Measurements from ENCODE around the gene IMMP1L.
A peak's percentile ranks its signal among the peaks of the same experiment; 100 is the strongest.

Gene IMMP1L

GRCh38 chr11:31464436-31464835 is 45.0 kb downstream of the IMMP1L start:
- no peak for DNase-seq

GRCh38 chr11:31455177-31455576 is 54.2 kb downstream of the IMMP1L start:
- no peak for DNase-seq

- no peak for DNase-seq
These were observed 58.6 kb downstream of the IMMP1L start for GRCh38 chr11:31450841-31451240.

GRCh38 chr11:31449040-31449439 is 60.4 kb downstream of the IMMP1L start:
- no peak for DNase-seq

- DNase-seq = no peak
These were observed 63.8 kb downstream of the IMMP1L start for GRCh38 chr11:31445621-31446020.

- no peak for DNase-seq
These were observed 65.6 kb downstream of the IMMP1L start for GRCh38 chr11:31443802-31444201.

- peak; percentile 88 for DNase-seq
These were observed 67.3 kb downstream of the IMMP1L start for GRCh38 chr11:31442086-31442485.

- DNase-seq = no peak
These were observed 68.1 kb downstream of the IMMP1L start for GRCh38 chr11:31441296-31441695.

GRCh38 chr11:31437742-31438435 is 71.5 kb downstream of the IMMP1L start:
- DNase-seq = no peak

- no peak for DNase-seq
These were observed 75.6 kb downstream of the IMMP1L start for GRCh38 chr11:31433851-31434250.

GRCh38 chr11:31424652-31425051 is 84.8 kb downstream of the IMMP1L start:
- DNase-seq = no peak

- DNase-seq = no peak
These were observed 86.7 kb downstream of the IMMP1L start for GRCh38 chr11:31422703-31423102.

GRCh38 chr11:31421820-31422219 is 87.6 kb downstream of the IMMP1L start:
- DNase-seq = no peak

GRCh38 chr11:31419669-31420068 is 89.8 kb downstream of the IMMP1L start:
- no peak for DNase-seq

GRCh38 chr11:31419138-31419537 is 90.3 kb downstream of the IMMP1L start:
- DNase-seq = no peak

GRCh38 chr11:31417816-31418215 is 91.6 kb downstream of the IMMP1L start:
- no peak for DNase-seq

- no peak for DNase-seq
These were observed 92.1 kb downstream of the IMMP1L start for GRCh38 chr11:31417357-31417756.

- no peak for DNase-seq
These were observed 94.0 kb downstream of the IMMP1L start for GRCh38 chr11:31415435-31415834.

- no peak for DNase-seq
These were observed 95.1 kb downstream of the IMMP1L start for GRCh38 chr11:31414338-31414737.

- no peak for DNase-seq
These were observed 96.5 kb downstream of the IMMP1L start for GRCh38 chr11:31412946-31413345.

- DNase-seq = no peak
These were observed 101.2 kb downstream of the IMMP1L start for GRCh38 chr11:31408201-31408600.

GRCh38 chr11:31404614-31405013 is 104.8 kb downstream of the IMMP1L start:
- DNase-seq = no peak

- peak; percentile 19 for DNase-seq
These were observed 112.1 kb downstream of the IMMP1L start for GRCh38 chr11:31397239-31397834.

GRCh38 chr11:31387379-31387778 is 122.0 kb downstream of the IMMP1L start:
- DNase-seq = no peak

- DNase-seq = no peak
These were observed 126.3 kb downstream of the IMMP1L start for GRCh38 chr11:31383116-31383515.
